Epithelial cell of proximal tubule (primary cell): ENCODE data around the gene CCDC81. TPM values are rescaled to one million over a fixed set of nuclear protein-coding genes. Genes with fewer than 3 reads are reported as not detected.

Experiments used
- DNase-seq: peaks from one replicate; pipeline ENCODE4 v3.0.0-alpha.2; 2011; ENCODE audit warnings: low read depth
- H3K4me3 ChIP-seq: 2 replicates; pipeline ENCODE4 v1.5.1; 2011; ENCODE audit warnings: low read depth, mild to moderate bottlenecking, low read length
- total RNA-seq: library from RNA; depleted of rRNA; stranded (reverse); fragments of >200 nt; gene quantifications from 2 replicates; pipeline ENCODE4 v1.2.3, GENCODE V29; 2015
- TF ChIP-seq, protein P1 (sequence below): conservative IDR thresholded peaks from 2 replicates; pipeline ENCODE4 v1.5.1; 2012; ENCODE audit warnings: low read depth, mild to moderate bottlenecking, low read length

Gene CCDC81
- total RNA-seq, 1 donor from 2014 or later = 0.81 TPM

DNA sequence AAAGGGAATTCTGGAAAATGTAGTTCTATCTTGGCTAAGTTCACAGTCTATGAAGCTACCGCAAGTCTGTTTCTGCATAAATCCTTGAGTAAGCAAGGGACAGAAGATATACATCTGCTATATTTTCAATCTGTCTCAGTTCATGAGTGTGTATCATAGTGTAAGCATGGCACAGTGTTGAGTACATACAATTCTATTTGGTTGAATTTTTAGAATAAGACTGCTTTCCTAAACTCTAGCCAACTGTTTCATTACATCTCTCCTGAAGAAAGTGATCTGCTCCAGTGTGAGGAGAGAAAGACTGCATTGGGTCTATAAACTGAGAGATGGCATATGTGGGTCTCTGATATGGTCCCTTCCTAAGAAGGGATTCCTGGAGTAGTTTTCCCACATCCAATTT is 2.6 kb upstream of the CCDC81 start:
- no peak overlapping the region for H3K4me3 ChIP-seq
- DNase-seq = no peak
- TF ChIP-seq, protein P1, sequence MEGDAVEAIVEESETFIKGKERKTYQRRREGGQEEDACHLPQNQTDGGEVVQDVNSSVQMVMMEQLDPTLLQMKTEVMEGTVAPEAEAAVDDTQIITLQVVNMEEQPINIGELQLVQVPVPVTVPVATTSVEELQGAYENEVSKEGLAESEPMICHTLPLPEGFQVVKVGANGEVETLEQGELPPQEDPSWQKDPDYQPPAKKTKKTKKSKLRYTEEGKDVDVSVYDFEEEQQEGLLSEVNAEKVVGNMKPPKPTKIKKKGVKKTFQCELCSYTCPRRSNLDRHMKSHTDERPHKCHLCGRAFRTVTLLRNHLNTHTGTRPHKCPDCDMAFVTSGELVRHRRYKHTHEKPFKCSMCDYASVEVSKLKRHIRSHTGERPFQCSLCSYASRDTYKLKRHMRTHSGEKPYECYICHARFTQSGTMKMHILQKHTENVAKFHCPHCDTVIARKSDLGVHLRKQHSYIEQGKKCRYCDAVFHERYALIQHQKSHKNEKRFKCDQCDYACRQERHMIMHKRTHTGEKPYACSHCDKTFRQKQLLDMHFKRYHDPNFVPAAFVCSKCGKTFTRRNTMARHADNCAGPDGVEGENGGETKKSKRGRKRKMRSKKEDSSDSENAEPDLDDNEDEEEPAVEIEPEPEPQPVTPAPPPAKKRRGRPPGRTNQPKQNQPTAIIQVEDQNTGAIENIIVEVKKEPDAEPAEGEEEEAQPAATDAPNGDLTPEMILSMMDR = no peak

DNA sequence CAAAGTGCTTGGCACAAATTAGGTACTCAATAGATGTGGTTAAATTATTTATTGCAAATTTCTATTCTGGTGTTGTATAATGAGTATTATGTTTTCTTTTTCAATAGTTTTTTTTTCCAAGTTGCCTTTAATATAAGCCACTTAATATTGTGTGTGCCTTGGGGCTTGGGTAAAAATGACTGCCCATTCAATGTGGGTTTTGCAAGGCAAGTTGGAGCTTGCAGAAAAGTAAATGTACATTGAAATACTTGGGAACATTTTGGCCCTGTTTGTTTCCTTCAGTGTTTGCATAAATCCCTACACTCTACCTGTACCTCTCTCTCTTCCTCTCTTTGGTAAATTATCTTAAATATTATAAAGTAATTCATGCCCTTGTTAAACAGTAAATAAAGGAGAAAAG is 2.1 kb upstream of the CCDC81 start:
- no peak for DNase-seq
- TF ChIP-seq, protein P1 = no peak
- H3K4me3 ChIP-seq = no peak overlapping the region

DNA sequence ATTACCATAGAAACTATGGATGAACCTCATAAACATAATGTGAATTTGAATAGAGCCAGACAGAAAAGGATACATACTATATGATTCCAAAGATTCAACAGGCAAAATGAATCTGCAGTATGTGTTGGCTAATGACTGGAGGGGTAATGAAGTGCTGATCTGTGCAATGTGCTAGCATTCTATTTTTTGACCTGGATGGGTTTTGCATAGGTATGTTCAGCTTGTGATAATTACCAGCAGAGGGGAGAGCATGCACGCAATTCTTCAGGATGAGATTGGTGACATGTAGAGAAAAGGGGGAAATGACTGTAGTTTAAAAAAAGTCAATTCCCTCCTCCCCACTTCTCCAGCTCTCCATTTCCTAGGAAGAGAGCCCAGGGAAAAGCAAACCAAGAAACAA is 618 bp upstream of the CCDC81 start:
- H3K4me3 ChIP-seq = no peak overlapping the region
- no peak for DNase-seq
- TF ChIP-seq, protein P1 = no peak

DNA sequence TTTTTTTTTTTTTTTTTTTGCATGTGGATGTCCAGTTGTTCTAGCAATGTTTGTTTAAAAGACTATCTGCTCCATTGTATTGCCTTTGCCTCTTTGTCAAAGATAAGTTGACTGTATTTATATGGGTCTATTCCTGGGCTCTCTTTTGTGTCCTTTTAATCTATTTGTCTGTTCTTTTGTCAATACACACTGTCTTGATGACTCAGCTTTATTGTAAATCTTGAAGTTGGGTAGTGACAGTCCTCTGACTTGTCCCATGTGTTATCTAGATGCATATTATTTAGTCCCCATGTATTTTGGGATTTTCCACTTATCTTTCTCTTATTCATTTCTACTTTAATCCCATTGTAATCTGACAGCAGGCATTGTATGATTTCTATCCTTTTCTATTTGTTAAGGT is 3.3 kb downstream of the CCDC81 start:
- DNase-seq = no peak
- H3K4me3 ChIP-seq = no peak overlapping the region
- TF ChIP-seq, protein P1 = no peak

DNA sequence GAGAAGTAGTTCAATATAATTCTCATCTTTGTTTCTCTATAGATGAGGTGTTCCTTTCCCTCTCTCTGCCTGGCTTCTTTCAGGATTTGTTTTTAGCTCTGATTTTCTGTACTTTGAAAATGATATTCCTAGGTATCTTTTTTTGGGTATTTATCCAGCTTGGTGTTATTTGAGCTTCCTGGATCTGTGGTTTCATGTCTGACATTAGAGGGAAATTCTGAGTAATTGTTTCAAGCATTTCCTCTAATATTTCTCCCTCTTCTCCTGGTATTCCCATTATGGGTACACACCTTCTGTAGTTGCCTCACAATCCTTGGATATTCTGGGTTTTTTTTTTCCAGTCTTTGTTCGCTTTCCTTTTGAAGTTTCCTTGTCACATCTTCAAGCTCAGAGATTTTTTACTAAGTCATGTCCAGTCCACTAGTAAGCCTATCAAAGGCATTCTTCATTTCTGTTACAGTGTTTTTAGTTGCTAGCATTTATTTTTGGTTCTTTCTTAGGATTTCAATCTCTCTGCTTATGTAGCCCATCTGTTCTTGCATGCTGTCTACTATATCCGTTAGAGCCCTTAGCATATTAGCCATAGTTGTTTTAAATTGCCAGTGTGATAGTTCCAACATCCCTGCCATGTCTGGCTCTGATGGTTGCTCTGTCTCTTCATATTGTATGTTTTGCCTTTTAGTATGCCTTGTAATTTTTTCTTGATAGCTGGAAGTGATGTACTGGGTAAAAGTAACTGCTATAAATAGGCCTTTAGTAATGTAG is 5.8 kb downstream of the CCDC81 start:
- DNase-seq = no peak
- TF ChIP-seq, protein P1 = no peak

DNA sequence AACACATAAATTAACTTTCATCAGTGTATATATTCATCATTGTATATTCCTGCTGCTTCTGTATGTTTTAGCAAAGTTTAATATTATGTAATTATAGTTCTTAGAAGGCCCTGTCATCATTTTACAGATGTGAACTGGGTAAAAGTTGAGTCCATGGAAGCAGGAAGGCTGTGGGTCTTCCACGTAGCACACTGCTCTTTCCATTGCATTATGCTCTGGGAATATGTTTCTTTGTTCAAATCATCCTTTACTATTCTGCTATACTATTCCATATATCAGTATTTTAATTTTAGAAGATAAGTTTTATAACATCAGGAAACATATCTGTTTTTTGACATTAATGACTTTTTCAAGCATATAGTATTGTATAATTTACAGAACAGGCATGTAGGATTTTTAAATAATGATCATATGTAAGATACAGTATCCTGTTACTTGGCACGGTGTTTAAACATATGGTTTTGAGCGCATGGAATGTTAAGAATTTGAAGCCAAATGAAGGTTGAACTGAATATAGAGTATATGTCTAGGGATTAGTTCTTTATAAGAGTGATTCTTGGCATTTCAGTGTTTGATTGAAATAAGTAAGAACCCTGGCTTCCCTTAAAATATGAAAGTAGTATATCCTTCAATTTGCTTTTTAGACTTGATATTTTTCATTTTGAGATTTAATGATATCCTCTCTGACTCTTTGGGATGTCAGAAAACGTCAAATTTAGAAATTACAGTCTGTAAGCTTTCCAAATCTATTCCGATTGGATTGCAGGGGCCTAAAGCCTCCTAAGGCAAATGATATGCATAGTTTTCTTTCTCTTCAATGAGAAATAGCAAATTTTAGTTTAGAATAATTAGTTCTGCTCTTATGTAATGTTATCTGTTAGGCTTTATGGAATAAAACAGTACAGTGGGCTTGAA is 8.6 kb downstream of the CCDC81 start:
- TF ChIP-seq, protein P1 = no peak
- DNase-seq = no peak
- no peak overlapping the region for H3K4me3 ChIP-seq

More for the DNA sequence above, 5.8 kb downstream of the CCDC81 start:
- no peak overlapping the region for H3K4me3 ChIP-seq
